Neuronal stem cell (in vitro differentiated cells): ENCODE results near the gene TBC1D7.

Source experiments
- DNase-seq: peaks from one replicate; pipeline ENCODE4 v3.0.0-alpha.2; 2013; ENCODE audit warnings: low spot score
- H2AFZ ChIP-seq: one replicate; pipeline ENCODE4 v1.6.1; 2013; ENCODE audit warnings: mild to moderate bottlenecking, low read length, inconsistent platforms
- H2AK5ac ChIP-seq: 2 replicates; pipeline ENCODE4 v1.6.1; 2013; ENCODE audit warnings: low read depth, mild to moderate bottlenecking, inconsistent platforms, low read length, moderate library complexity, mixed read lengths
- H2BK120ac ChIP-seq: 2 replicates; pipeline ENCODE4 v1.6.1; 2013; ENCODE audit warnings: low read depth, mild to moderate bottlenecking, inconsistent platforms, low read length, moderate library complexity, mixed read lengths
- H2BK12ac ChIP-seq: one replicate; pipeline ENCODE4 v1.6.1; 2013; ENCODE audit warnings: low read length, inconsistent platforms
- H2BK15ac ChIP-seq: 2 replicates; pipeline ENCODE4 v1.6.1; 2013; ENCODE audit warnings: mild to moderate bottlenecking, low read length, inconsistent platforms, mixed read lengths
- H2BK5ac ChIP-seq: one replicate; pipeline ENCODE4 v1.6.1; 2013; ENCODE audit warnings: inconsistent platforms, mild to moderate bottlenecking, low read length, moderate library complexity
- H3K14ac ChIP-seq: one replicate; pipeline ENCODE4 v1.6.1; 2013; ENCODE audit warnings: low read length, inconsistent platforms
- H3K18ac ChIP-seq: 2 replicates; pipeline ENCODE4 v1.6.1; 2013; ENCODE audit warnings: low read length, inconsistent platforms
- H3K23ac ChIP-seq: 2 replicates; pipeline ENCODE4 v1.6.1; 2013; ENCODE audit warnings: low read depth, mild to moderate bottlenecking, mixed read lengths, low read length, inconsistent platforms; ENCODE audit not compliant: poor library complexity
- H3K27ac ChIP-seq: replicated peaks from 3 replicates; pipeline ENCODE4 v1.5.1; 2013; ENCODE audit warnings: low read length, inconsistent platforms
- H3K27me3 ChIP-seq, 3 experiments: 2 replicates each; pipeline ENCODE4 v1.6.1; 2013; ENCODE audit warnings: low read length in 3 of 3, mild to moderate bottlenecking in 2 of 3, inconsistent platforms in 1 of 3, low read depth in 1 of 3, mixed read lengths in 1 of 3, moderate library complexity in 1 of 3; ENCODE audit not compliant: control insufficient read depth in 3 of 3, insufficient read depth in 3 of 3
- H3K36me3 ChIP-seq, 2 donors: replicated peaks in 1 of 2; 2 replicates each; pipeline ENCODE4 v1.6.1; 2013; ENCODE audit warnings: low read length in 2 of 2; ENCODE audit not compliant: control insufficient read depth in 2 of 2, insufficient read depth in 2 of 2
- H3K4ac ChIP-seq: 2 replicates; pipeline ENCODE4 v1.6.1; 2013; ENCODE audit warnings: inconsistent platforms, mild to moderate bottlenecking, low read length, moderate library complexity
- H3K4me1 ChIP-seq, 2 donors: 1 replicate in 1 of 2; 2 replicates in 1 of 2; pipeline ENCODE4 v1.6.1; 2013; ENCODE audit warnings: low read length in 2 of 2, low read depth in 1 of 2; ENCODE audit not compliant: control insufficient read depth in 2 of 2, insufficient read depth in 1 of 2
- H3K4me2 ChIP-seq: one replicate; pipeline ENCODE4 v1.6.1; 2013; ENCODE audit warnings: mild to moderate bottlenecking, low read length, inconsistent platforms; ENCODE audit not compliant: insufficient read depth, poor library complexity, severe bottlenecking
- H3K4me3 ChIP-seq, 2 donors: 2 replicates each; pipeline ENCODE4 v1.5.1; 2013; ENCODE audit warnings: low read length in 2 of 2, mild to moderate bottlenecking in 2 of 2, inconsistent platforms in 1 of 2, moderate library complexity in 1 of 2
- H3K79me1 ChIP-seq: one replicate; pipeline ENCODE4 v1.6.1; 2013; ENCODE audit warnings: low read depth, mild to moderate bottlenecking, inconsistent platforms, low read length, moderate library complexity
- H3K9ac ChIP-seq: one replicate; pipeline ENCODE4 v1.6.1; 2013; ENCODE audit warnings: mild to moderate bottlenecking, low read depth, low read length, inconsistent platforms; ENCODE audit not compliant: poor library complexity
- H3K9me3 ChIP-seq, 2 donors: replicated peaks in 1 of 2; 2 replicates each; pipeline versions ENCODE3 to v1.6.1; 2013; ENCODE audit warnings: low read length in 2 of 2, mild to moderate bottlenecking in 2 of 2, inconsistent platforms in 1 of 2, low read depth in 1 of 2, mixed read lengths in 1 of 2, moderate library complexity in 1 of 2; ENCODE audit not compliant: control insufficient read depth in 2 of 2, insufficient read depth in 1 of 2
- H4K8ac ChIP-seq: one replicate; pipeline ENCODE4 v1.6.1; 2013; ENCODE audit warnings: low read depth, mild to moderate bottlenecking, inconsistent platforms, low read length, moderate library complexity
- H4K91ac ChIP-seq: one replicate; pipeline ENCODE4 v1.6.1; 2013; ENCODE audit warnings: low read length, low read depth, mild to moderate bottlenecking, inconsistent platforms; ENCODE audit not compliant: poor library complexity
- WGBS, 2 donors: extraction: QIAGEN DNeasy Blood & Tissue Kit; methylation state at CpG; one replicate each; pipeline ENCODE4 v1.1.7; 2013; ENCODE audit warnings: missing lambda C conversion rate in 2 of 2, mixed read lengths in 1 of 2; ENCODE audit not compliant: insufficient read length in 2 of 2, insufficient replicate concordance in 1 of 2; ENCODE audit errors: extremely low coverage in 2 of 2; 5-methylcytosine and 5-hydroxymethylcytosine counted together

TBC1D7 gene

GRCh38 chr6:13288969-13289391 is 39.4 kb downstream of the TBC1D7 start:
- Histone ChIP-seq H3K27me3 (no peaks in the 10 kb centered on the region), H4K91ac (no peak overlapping the region), H2AFZ (no peak overlapping the region), H3K27ac (no peak overlapping the region), H2BK15ac (no peak overlapping the region), H2BK5ac (no peak overlapping the region), H3K23ac (no peak overlapping the region), H3K9me3 (peaks cover 16 to 23% of the 10 kb centered on the region in 2 donors), H2BK120ac (no peak overlapping the region), H3K14ac (no peak overlapping the region), H4K8ac (no peak overlapping the region), H3K18ac (no peak overlapping the region), H3K9ac (no peak overlapping the region), H2AK5ac (no peak overlapping the region), H3K4ac (no peak overlapping the region), H3K4me1 (no peaks in the 10 kb centered on the region), H3K79me1 (peaks cover 2% of the 10 kb centered on the region), H3K4me3 (no peak overlapping the region), H3K36me3 (peaks cover 27 to 43% of the 10 kb centered on the region in 2 donors), H3K4me2 (no peak overlapping the region), H2BK12ac (no peak overlapping the region)
- DNase-seq = no peak
- no CpG with 5 or more reads among the region's 13 CpGs for WGBS, 2 donors

- Histone ChIP-seq H4K8ac (no peak overlapping the region), H3K27me3 (no peaks in the 10 kb centered on the region), H3K27ac (no peak overlapping the region), H3K4me2 (no peak overlapping the region), H3K4me3 (no peak overlapping the region), H2BK12ac (no peak overlapping the region), H4K91ac (no peak overlapping the region), H2BK15ac (no peak overlapping the region), H3K36me3 (peaks cover 24 to 39% of the 10 kb centered on the region in 2 donors), H3K18ac (no peak overlapping the region), H3K9ac (no peak overlapping the region), H3K23ac (no peak overlapping the region), H2AFZ (no peak overlapping the region), H2BK120ac (no peak overlapping the region), H3K4ac (no peak overlapping the region), H2BK5ac (no peak overlapping the region), H3K4me1 (no peaks in the 10 kb centered on the region), H3K14ac (no peak overlapping the region), H2AK5ac (no peak overlapping the region), H3K79me1 (peaks cover 2% of the 10 kb centered on the region), H3K9me3 (peaks cover 16 to 23% of the 10 kb centered on the region in 2 donors)
- DNase-seq = no peak
- WGBS, 2 donors = no CpG with 5 or more reads among the region's 9 CpGs
These were observed 39.9 kb downstream of the TBC1D7 start for GRCh38 chr6:13288481-13288880.

GRCh38 chr6:13287104-13287503 is 41.2 kb downstream of the TBC1D7 start:
- no peak overlapping the region for H3K23ac ChIP-seq
- H3K27ac ChIP-seq = no peak overlapping the region
- no peak overlapping the region for H2BK15ac ChIP-seq
- H3K36me3 ChIP-seq = peaks cover 18 to 26% of the 10 kb centered on the region in 2 donors
- H3K4ac ChIP-seq = no peak overlapping the region
- H3K18ac ChIP-seq = no peak overlapping the region
- no peak overlapping the region for H2AK5ac ChIP-seq
- H2BK5ac ChIP-seq = no peak overlapping the region
- no peak overlapping the region for H3K9ac ChIP-seq
- no peak overlapping the region for H2BK12ac ChIP-seq
- peaks cover 2% of the 10 kb centered on the region for H3K79me1 ChIP-seq
- no peak overlapping the region for H3K14ac ChIP-seq
- no peak overlapping the region for H3K4me3 ChIP-seq
- H4K8ac ChIP-seq = no peak overlapping the region
- no peak overlapping the region for H4K91ac ChIP-seq
- WGBS, 2 donors = no CpG with 5 or more reads among the region's 7 CpGs
- no peaks in the 10 kb centered on the region for H3K27me3 ChIP-seq
- H2AFZ ChIP-seq = no peak overlapping the region
- no peak overlapping the region for H3K4me2 ChIP-seq
- H2BK120ac ChIP-seq = no peak overlapping the region
- peaks cover 16 to 23% of the 10 kb centered on the region in 2 donors for H3K9me3 ChIP-seq
- peaks cover 0 to 2% of the 10 kb centered on the region in 2 donors for H3K4me1 ChIP-seq
- DNase-seq = no peak

- Histone ChIP-seq H3K4me3 (no peak overlapping the region), H2BK15ac (no peak overlapping the region), H3K9me3 (peaks cover 16 to 19% of the 10 kb centered on the region in 2 donors), H4K8ac (no peak overlapping the region), H2BK5ac (no peak overlapping the region), H2AK5ac (no peak overlapping the region), H2BK12ac (no peak overlapping the region), H3K9ac (no peak overlapping the region), H3K36me3 (peaks cover 14 to 16% of the 10 kb centered on the region in 2 donors), H3K4ac (no peak overlapping the region), H4K91ac (no peak overlapping the region), H3K27me3 (no peaks in the 10 kb centered on the region), H2BK120ac (no peak overlapping the region), H3K18ac (no peak overlapping the region), H3K79me1 (peaks cover 2% of the 10 kb centered on the region), H3K27ac (no peak overlapping the region), H3K14ac (no peak overlapping the region), H3K4me1 (peaks cover 0 to 2% of the 10 kb centered on the region in 2 donors), H2AFZ (no peak overlapping the region), H3K23ac (no peak overlapping the region), H3K4me2 (no peak overlapping the region)
- no CpG with 5 or more reads among the region's 4 CpGs for WGBS, 2 donors
- DNase-seq = no peak
These were observed 42.2 kb downstream of the TBC1D7 start for GRCh38 chr6:13286181-13286580.
